Testis (tissue), 3 donors: Measurements from ENCODE around the gene RPP25L. TPM values are rescaled to one million over a fixed set of nuclear protein-coding genes. Genes with fewer than 3 reads are reported as not detected.

Experiments used
- DNase-seq: peaks from one replicate; pipeline ENCODE4 v3.0.0-alpha.2; 2019
- H3K27ac ChIP-seq, 2 donors: fragments of 200-600 bp; sonication (generic); one replicate each; pipeline ENCODE4 v1.5.1; 2019
- H3K27me3 ChIP-seq: fragments of 200-600 bp; sonication (generic); one replicate; pipeline ENCODE4 v1.5.1; 2019
- H3K36me3 ChIP-seq: fragments of 200-600 bp; sonication (generic); one replicate; pipeline ENCODE4 v1.5.1; 2017; ENCODE audit warnings: low read depth; ENCODE audit errors: missing control alignments
- H3K4me1 ChIP-seq: fragments of 200-600 bp; sonication (generic); one replicate; pipeline ENCODE4 v1.5.1; 2019
- H3K4me3 ChIP-seq, 2 donors: fragments of 200-600 bp; sonication (generic); one replicate each; pipeline ENCODE4 v1.5.1; 2017 to 2019
- H3K9me3 ChIP-seq: fragments of 200-600 bp; sonication (generic); one replicate; pipeline ENCODE4 v1.5.1; 2017
- POLR2A ChIP-seq: fragments of 450-650 bp; IDR thresholded peaks from one replicate; pipeline ENCODE4 v1.6.1; 2017; ENCODE audit warnings: antibody characterized with exemption, mild to moderate bottlenecking, moderate library complexity
- WGBS, 2 donors: methylation state at CpG; one replicate each; pipeline ENCODE4 v1.1.5; 2018; 5-methylcytosine and 5-hydroxymethylcytosine counted together
- intact Hi-C: fragments of 100-400 bp; cut with DNase I; formaldehyde crosslinking; loops from one replicate; pipeline ENCODE4 v1.15.1; 2023; ENCODE audit warnings: low total_unique reads
- polyA plus RNA-seq: library from polyadenylated mRNA; stranded (reverse); fragments of 350-450 nt; fragmentation: Illumina TruSeq; extraction: RNeasy Lipid Tissue Mini Kit (QIAGEN cat#74804); gene quantifications from one replicate; pipeline ENCODE4 v1.2.3, GENCODE V29; 2014; ENCODE audit warnings: low read depth, low replicate concordance; ENCODE audit not compliant: insufficient read depth
- total RNA-seq, 2 donors: library from RNA; depleted of rRNA; stranded (reverse); fragments of >200 nt; gene quantifications; one replicate each; pipeline ENCODE4 v1.2.3, GENCODE V29; 2016
- TF ChIP-seq, protein P1 (sequence below), 3 experiments: fragments of 450-650 bp in 2 of 3; fragments of 200-600 bp in 1 of 3; sonication (generic) in 1 of 3; IDR thresholded peaks; one replicate each; pipeline ENCODE4 v1.5.1; 2016 to 2019; ENCODE audit warnings: antibody characterized with exemption in 3 of 3, mild to moderate bottlenecking in 2 of 3, moderate library complexity in 1 of 3

RPP25L gene
- total and polyA plus RNA-seq, 3 donors from 2014 or later, result 23.5 to 26.8 (median 25.1) TPM

- intact Hi-C loops, result no loop called here
- no peak overlapping the region for H3K4me3 ChIP-seq
- H3K4me1 ChIP-seq, result peaks cover 9% of the 10 kb centered on the region
- TF ChIP-seq, protein P1, sequence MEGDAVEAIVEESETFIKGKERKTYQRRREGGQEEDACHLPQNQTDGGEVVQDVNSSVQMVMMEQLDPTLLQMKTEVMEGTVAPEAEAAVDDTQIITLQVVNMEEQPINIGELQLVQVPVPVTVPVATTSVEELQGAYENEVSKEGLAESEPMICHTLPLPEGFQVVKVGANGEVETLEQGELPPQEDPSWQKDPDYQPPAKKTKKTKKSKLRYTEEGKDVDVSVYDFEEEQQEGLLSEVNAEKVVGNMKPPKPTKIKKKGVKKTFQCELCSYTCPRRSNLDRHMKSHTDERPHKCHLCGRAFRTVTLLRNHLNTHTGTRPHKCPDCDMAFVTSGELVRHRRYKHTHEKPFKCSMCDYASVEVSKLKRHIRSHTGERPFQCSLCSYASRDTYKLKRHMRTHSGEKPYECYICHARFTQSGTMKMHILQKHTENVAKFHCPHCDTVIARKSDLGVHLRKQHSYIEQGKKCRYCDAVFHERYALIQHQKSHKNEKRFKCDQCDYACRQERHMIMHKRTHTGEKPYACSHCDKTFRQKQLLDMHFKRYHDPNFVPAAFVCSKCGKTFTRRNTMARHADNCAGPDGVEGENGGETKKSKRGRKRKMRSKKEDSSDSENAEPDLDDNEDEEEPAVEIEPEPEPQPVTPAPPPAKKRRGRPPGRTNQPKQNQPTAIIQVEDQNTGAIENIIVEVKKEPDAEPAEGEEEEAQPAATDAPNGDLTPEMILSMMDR (IDR thresholded peaks at IDR 0.05), result no peak
- TF ChIP-seq POLR2A, result no peak
- H3K27me3 ChIP-seq, result no peaks in the 10 kb centered on the region
- H3K36me3 ChIP-seq, result no peaks in the 10 kb centered on the region
- H3K9me3 ChIP-seq, result no peaks in the 10 kb centered on the region
- H3K27ac ChIP-seq, result no peak overlapping the region
- 93 to 96% methylated on average over 7 to 12 of the region's 12 CpGs for WGBS, 2 donors
- no peak for DNase-seq
These were observed 37.3 kb downstream of the RPP25L start for GRCh38 chr9:34574571-34574970.

GRCh38 chr9:34573599-34574325 is 38.1 kb downstream of the RPP25L start:
- TF ChIP-seq, protein P1 (IDR thresholded peaks at IDR 0.05), result no peak
- no peak for TF ChIP-seq POLR2A
- H3K4me3 ChIP-seq, result no peak overlapping the region
- peaks cover 9% of the 10 kb centered on the region for H3K4me1 ChIP-seq
- H3K27me3 ChIP-seq, result no peaks in the 10 kb centered on the region
- H3K36me3 ChIP-seq, result no peaks in the 10 kb centered on the region
- DNase-seq, result no peak
- no peak overlapping the region for H3K27ac ChIP-seq
- WGBS, 2 donors, result 74% methylated on average over 11 to 17 of the region's 17 CpGs
- intact Hi-C loops, result no loop called here
- no peaks in the 10 kb centered on the region for H3K9me3 ChIP-seq

DNA sequence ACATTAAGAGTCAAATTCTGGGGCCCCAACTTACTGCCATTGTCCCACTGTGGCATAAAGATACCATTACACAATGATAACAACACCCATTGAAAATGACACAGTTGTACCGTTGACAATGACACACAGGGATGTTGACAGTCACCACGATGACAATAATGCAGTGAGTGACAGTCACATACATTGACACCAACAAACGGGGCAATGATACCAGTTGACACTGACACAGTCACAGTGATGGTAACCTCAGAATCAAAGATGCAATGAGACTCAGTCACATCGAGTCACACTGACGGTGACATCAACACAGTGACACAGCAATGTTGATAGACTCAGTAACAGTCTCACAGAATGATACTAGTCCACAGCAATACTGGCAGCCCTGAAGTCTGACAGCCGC is 39.3 kb downstream of the RPP25L start:
- TF ChIP-seq, protein P1 (IDR thresholded peaks at IDR 0.05), result no peak
- TF ChIP-seq POLR2A, result no peak
- Histone ChIP-seq H3K4me3 (no peak overlapping the region), H3K27ac (no peak overlapping the region), H3K36me3 (no peaks in the 10 kb centered on the region), H3K4me1 (peaks cover 9% of the 10 kb centered on the region), H3K9me3 (no peaks in the 10 kb centered on the region), H3K27me3 (no peaks in the 10 kb centered on the region)
- intact Hi-C loops, result no loop called here
- WGBS, 2 donors, result 93 to 94% methylated on average over 6 of the region's 6 CpGs
- no peak for DNase-seq

- no peaks in the 10 kb centered on the region for H3K27me3 ChIP-seq
- no peaks in the 10 kb centered on the region for H3K9me3 ChIP-seq
- intact Hi-C loops, result no loop called here
- no peak overlapping the region for H3K27ac ChIP-seq
- TF ChIP-seq, protein P1 (IDR thresholded peaks at IDR 0.05), result no peak
- TF ChIP-seq POLR2A, result no peak
- DNase-seq, result no peak
- peaks cover 4% of the 10 kb centered on the region for H3K4me1 ChIP-seq
- no peaks in the 10 kb centered on the region for H3K36me3 ChIP-seq
- no peak overlapping the region for H3K4me3 ChIP-seq
These were observed 39.8 kb downstream of the RPP25L start for GRCh38 chr9:34572092-34572491.

GRCh38 chr9:34571481-34571810 is 40.5 kb downstream of the RPP25L start:
- Histone ChIP-seq H3K27me3 (no peaks in the 10 kb centered on the region), H3K36me3 (no peaks in the 10 kb centered on the region), H3K27ac (no peak overlapping the region), H3K4me3 (no peak overlapping the region), H3K9me3 (no peaks in the 10 kb centered on the region), H3K4me1 (no peaks in the 10 kb centered on the region)
- WGBS, 2 donors, result 66 to 69% methylated on average over 9 to 12 of the region's 12 CpGs
- no peak for TF ChIP-seq POLR2A
- TF ChIP-seq, protein P1 (IDR thresholded peaks at IDR 0.05), result no peak
- intact Hi-C loops, result no loop called here
- DNase-seq, result no peak
